HepG2 (cell line): ENCODE results near the gene SAXO1. TPM values are rescaled to one million over a fixed set of nuclear protein-coding genes. Genes with fewer than 3 reads are reported as not detected.

ENCODE experiments used
- ATAC-seq: fragments of 200-7000 bp; cut with Tn5 transposase; 3 replicates; pipeline ENCODE4 v1.9.1; 2020; ENCODE audit warnings: mild to moderate bottlenecking, moderate library complexity
- BruUV-seq: library from RNA; stranded (reverse); fragments of 400-500 nt; replicated peaks from 2 replicates; lab custom pipeline; 2021; lab: Mats Ljungman, UMichigan
- CTCF ChIA-PET: fragments of 300-600 bp; formaldehyde crosslinking; extraction: SDS; loops from one replicate; lab custom pipeline; 2021; ENCODE audit warnings: low total read pairs, inconsistent platforms, low intra/inter-chr PET ratio; lab: Yijun Ruan, JAX
- POLR2A ChIA-PET: fragments of 350-600 bp; sonication (Branson Sonifier 250); formaldehyde crosslinking; loops from one replicate; lab custom pipeline; 2020; ENCODE audit warnings: antibody characterized with exemption, inconsistent platforms; lab: Yijun Ruan, JAX
- DNase-seq: peaks from one replicate; pipeline ENCODE4 v3.0.0-alpha.2; 2015; ENCODE audit warnings: low spot score
- FAIRE-seq: peaks from 3 replicates; lab custom pipeline; 2011; peaks lifted over from hg19 to GRCh38; lab: Jason Lieb, UNC
- H2AFZ ChIP-seq: one replicate; pipeline ENCODE4 v1.6.1; 2011; ENCODE audit warnings: low read length, inconsistent platforms
- H3K27ac ChIP-seq: fragments of 300-600 bp; 3 replicates; pipeline ENCODE4 v1.8.0; 2011; ENCODE audit warnings: mixed run types, mild to moderate bottlenecking, mixed read lengths, low read length, inconsistent platforms; ENCODE audit not compliant: insufficient read depth; ENCODE audit errors: extremely low read length
- H3K27me3 ChIP-seq, 2 experiments: fragments of 200-600 bp in 1 of 2; 2 replicates in 1 of 2; 3 replicates in 1 of 2; pipeline versions ENCODE4 v1.6.0 to v1.8.0; 2011; ENCODE audit warnings: low read length in 2 of 2, mild to moderate bottlenecking in 2 of 2, moderate library complexity in 2 of 2, inconsistent platforms in 1 of 2; ENCODE audit not compliant: insufficient read depth in 2 of 2, control insufficient read depth in 1 of 2
- H3K36me3 ChIP-seq, 2 experiments: fragments of 200-600 bp in 1 of 2; replicated peaks in 1 of 2; 2 replicates in 1 of 2; 3 replicates in 1 of 2; pipeline versions ENCODE4 v1.5.1 to v1.8.0; 2011; ENCODE audit warnings: low read length in 2 of 2, inconsistent platforms in 1 of 2; ENCODE audit not compliant: insufficient read depth in 2 of 2, control insufficient read depth in 1 of 2
- H3K4me1 ChIP-seq: 2 replicates; pipeline ENCODE4 v1.5.1; 2012; ENCODE audit warnings: low read length, inconsistent platforms; ENCODE audit not compliant: insufficient read depth
- H3K4me2 ChIP-seq: 2 replicates; pipeline ENCODE4 v1.6.0; 2011; ENCODE audit warnings: low read depth, low read length, inconsistent platforms
- H3K4me3 ChIP-seq, 3 experiments: fragments of 200-600 bp in 1 of 3; sonication (generic), shearing (Covaris generic) in 1 of 3; replicated peaks in 1 of 3; 2 replicates each; pipeline ENCODE4 v1.5.1; 2011 to 2016; ENCODE audit warnings: low read length in 3 of 3, inconsistent platforms in 2 of 3, low read depth in 2 of 3, mild to moderate bottlenecking in 2 of 3, control low read depth in 1 of 3, mixed read lengths in 1 of 3; ENCODE audit not compliant: insufficient read depth in 1 of 3
- H3K79me2 ChIP-seq: one replicate; pipeline ENCODE4 v1.6.1; 2011; ENCODE audit warnings: low read length, inconsistent platforms; ENCODE audit not compliant: insufficient read depth
- H3K9ac ChIP-seq: 2 replicates; pipeline ENCODE4 v1.6.0; 2011; ENCODE audit warnings: mild to moderate bottlenecking, low read depth, low read length, inconsistent platforms; ENCODE audit not compliant: insufficient read depth
- H3K9me3 ChIP-seq: 2 replicates; pipeline ENCODE4 v1.5.1; 2012; ENCODE audit warnings: mild to moderate bottlenecking, low read length
- H4K20me1 ChIP-seq: 2 replicates; pipeline ENCODE4 v1.6.0; 2011; ENCODE audit warnings: inconsistent platforms, mild to moderate bottlenecking, low read length, moderate library complexity; ENCODE audit not compliant: insufficient read depth
- WGBS: methylation state at CpG from one replicate; pipeline ENCODE4 v1.1.6; 2017; ENCODE audit warnings: low lambda C conversion rate; 5-methylcytosine and 5-hydroxymethylcytosine counted together
- in situ Hi-C: cut with HindIII; loops from 2 replicates; pipeline ENCODE4 v1.10.0; 2017; ENCODE audit warnings: low pct_unique_long_range_greater_than_20kb; ENCODE audit not compliant: extremely low pct_ligation_motif_present
- intact Hi-C: fragments of 100-400 bp; cut with micrococcal nuclease; formaldehyde crosslinking; loops from one replicate; pipeline ENCODE4 v1.10.0; 2022; ENCODE audit not compliant: unreplicated experiment
- polyA plus RNA-seq, 8 experiments: library from polyadenylated mRNA; depleted of rRNA in 3 of 8; stranded (reverse) in 7 of 8; unstranded in 1 of 8; fragments of >200 nt; fragmentation: Illumina TruSeq in 4 of 8; extraction: Trizol in 4 of 8; gene quantifications; 2 replicates each; pipeline versions ENCODE4 v1.2.1 to v1.2.3, GENCODE V29; 2011 to 2016; ENCODE audit warnings: low read depth in 4 of 8, missing spikeins in 1 of 8, mixed read lengths in 1 of 8; ENCODE audit not compliant: insufficient read depth in 1 of 8
- total RNA-seq, 5 experiments: library from RNA; depleted of rRNA; stranded (reverse); fragments of >200 nt; fragmentation: Illumina TruSeq; extraction: Trizol; gene quantifications; 2 replicates each; pipeline ENCODE4 v1.2.3, GENCODE V29; 2016; ENCODE audit warnings: low read depth in 1 of 5
- TF ChIP-seq, protein P1 (sequence below): sonication (generic); formaldehyde crosslinking; IDR thresholded peaks from 2 replicates; pipeline ENCODE4 v1.5.0; 2020; ENCODE audit warnings: mild to moderate bottlenecking, missing genetic modification reagents

SAXO1 gene
- total and polyA plus RNA-seq, 2 of the 13 experiments (the other 11 are each of a cell fraction or from before 2014, with no cell fraction given): not detected

DNA sequence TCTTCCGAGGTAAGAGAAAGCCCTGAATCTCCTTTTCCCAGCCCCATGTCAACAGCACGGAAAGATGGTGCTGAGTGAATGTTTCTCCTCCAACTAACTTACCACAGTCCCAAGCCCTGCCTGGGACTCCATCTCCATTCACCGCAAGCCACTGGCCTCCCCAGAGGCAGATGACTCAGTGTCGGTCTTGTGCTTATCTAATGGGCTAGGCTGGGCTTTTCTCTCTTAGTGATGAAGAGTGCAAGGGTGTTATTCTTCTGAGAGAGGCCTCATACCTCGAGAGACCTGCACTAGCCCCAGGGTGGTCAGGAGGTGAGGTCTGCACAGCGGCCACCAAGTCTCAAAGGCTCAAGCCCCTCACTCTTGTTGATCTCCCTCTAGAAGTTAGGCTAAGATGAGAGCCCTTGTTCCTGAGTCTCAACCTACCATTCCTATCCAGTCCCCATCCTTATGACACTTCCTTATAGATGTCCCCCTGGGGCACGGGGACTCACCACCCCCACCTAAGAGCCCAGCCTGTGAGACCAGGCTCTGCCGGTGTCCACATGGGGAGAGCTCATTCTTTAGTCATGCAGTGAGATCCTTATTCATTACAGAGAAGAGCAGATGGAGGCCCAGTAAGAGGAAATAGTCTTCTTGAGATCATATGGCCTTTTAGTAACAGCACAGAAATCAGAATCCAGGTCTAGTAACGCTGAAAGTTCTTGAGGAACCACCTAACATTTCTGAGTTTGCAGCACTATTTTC lies 127.0 kb downstream of the SAXO1 start:
- WGBS: 28% methylated on average over 9 of the region's 9 CpGs
- POLR2A ChIA-PET: no interaction called here

More for the DNA sequence above, 127.0 kb downstream of the SAXO1 start:
- no peaks in the 10 kb centered on the region for H4K20me1 ChIP-seq
- no TSS peak for BruUV-seq
- no peaks in the 10 kb centered on the region for H3K36me3 ChIP-seq
- intact Hi-C loops: no loop called here
- H2AFZ ChIP-seq: no peak overlapping the region
- in situ Hi-C loops: no loop called here
- no peak overlapping the region for H3K27ac ChIP-seq
- no peak for DNase-seq
- CTCF ChIA-PET: no interaction called here
- no peak overlapping the region for H3K4me2 ChIP-seq
- no peaks in the 10 kb centered on the region for H3K9me3 ChIP-seq
- peaks cover 0 to 23% of the 10 kb centered on the region in 2 experiments; a peak in 3 of 5 replicates for H3K27me3 ChIP-seq
- H3K79me2 ChIP-seq: no peaks in the 10 kb centered on the region
- no peak for FAIRE-seq
- ATAC-seq: no peak
- H3K9ac ChIP-seq: no peak overlapping the region
- H3K4me1 ChIP-seq: peaks cover 6% of the 10 kb centered on the region; the same call in 1 of the 2 replicates
- TF ChIP-seq, protein P1, sequence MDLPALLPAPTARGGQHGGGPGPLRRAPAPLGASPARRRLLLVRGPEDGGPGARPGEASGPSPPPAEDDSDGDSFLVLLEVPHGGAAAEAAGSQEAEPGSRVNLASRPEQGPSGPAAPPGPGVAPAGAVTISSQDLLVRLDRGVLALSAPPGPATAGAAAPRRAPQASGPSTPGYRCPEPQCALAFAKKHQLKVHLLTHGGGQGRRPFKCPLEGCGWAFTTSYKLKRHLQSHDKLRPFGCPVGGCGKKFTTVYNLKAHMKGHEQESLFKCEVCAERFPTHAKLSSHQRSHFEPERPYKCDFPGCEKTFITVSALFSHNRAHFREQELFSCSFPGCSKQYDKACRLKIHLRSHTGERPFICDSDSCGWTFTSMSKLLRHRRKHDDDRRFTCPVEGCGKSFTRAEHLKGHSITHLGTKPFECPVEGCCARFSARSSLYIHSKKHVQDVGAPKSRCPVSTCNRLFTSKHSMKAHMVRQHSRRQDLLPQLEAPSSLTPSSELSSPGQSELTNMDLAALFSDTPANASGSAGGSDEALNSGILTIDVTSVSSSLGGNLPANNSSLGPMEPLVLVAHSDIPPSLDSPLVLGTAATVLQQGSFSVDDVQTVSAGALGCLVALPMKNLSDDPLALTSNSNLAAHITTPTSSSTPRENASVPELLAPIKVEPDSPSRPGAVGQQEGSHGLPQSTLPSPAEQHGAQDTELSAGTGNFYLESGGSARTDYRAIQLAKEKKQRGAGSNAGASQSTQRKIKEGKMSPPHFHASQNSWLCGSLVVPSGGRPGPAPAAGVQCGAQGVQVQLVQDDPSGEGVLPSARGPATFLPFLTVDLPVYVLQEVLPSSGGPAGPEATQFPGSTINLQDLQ (CRISPR knock-in tag): no peak
- H3K4me3 ChIP-seq: no peak overlapping the region
